T-helper 1 cell treated with Interleukin-12 subunit alpha and Interleukin-12 subunit beta and Interleukin-4 antibody, amounts not matched to agents 30 μg/mL and 1 μg/mL, for 36 hours (primary cell): ENCODE data around the gene BBS2.

Experiments
- H3K27ac Mint-ChIP-seq: one replicate; pipeline ENCODE4 v1.8.0; 2021; ENCODE audit warnings: mild to moderate bottlenecking, mixed read lengths
- H3K27me3 Mint-ChIP-seq: one replicate; pipeline ENCODE4 v1.8.0; 2021; ENCODE audit warnings: low read depth, mixed read lengths
- H3K36me3 Mint-ChIP-seq: one replicate; pipeline ENCODE4 v1.8.0; 2021; ENCODE audit warnings: low read depth, mixed read lengths
- H3K4me1 Mint-ChIP-seq: one replicate; pipeline ENCODE4 v1.8.0; 2021; ENCODE audit warnings: low read depth, mixed read lengths
- H3K4me3 Mint-ChIP-seq: one replicate; pipeline ENCODE4 v1.8.0; 2021; ENCODE audit warnings: mild to moderate bottlenecking, moderate library complexity, mixed read lengths
- H3K9me3 Mint-ChIP-seq: one replicate; pipeline ENCODE4 v1.8.0; 2021; ENCODE audit warnings: mixed read lengths

Gene BBS2

GRCh38 chr16:56519459-56520250, at the start of gene BBS2:
TSS of gene BBS2 (minus strand) at chr16:56520024. CDS start at chr16:56519862, 162 bp downstream.
- H3K27ac Mint-ChIP-seq: peak within 1 kb of the TSS; percentile 43
- no peaks in the 10 kb centered on the region for H3K36me3 Mint-ChIP-seq
- H3K4me3 Mint-ChIP-seq: peak within 1 kb of the TSS; percentile 78
- no peaks in the 10 kb centered on the region for H3K27me3 Mint-ChIP-seq
- H3K4me1 Mint-ChIP-seq: peaks cover 11% of the 10 kb centered on the region
- no peaks in the 10 kb centered on the region for H3K9me3 Mint-ChIP-seq

GRCh38 chr16:56564793-56565477, 45.1 kb upstream of the BBS2 start, which contains the start of gene MT4:
TSS of gene MT4 (plus strand) at chr16:56565073. CDS start at chr16:56565129, 56 bp downstream.
- peaks cover 5% of the 10 kb centered on the region for H3K4me1 Mint-ChIP-seq
- no peak within 1 kb of the TSS for H3K27ac Mint-ChIP-seq

GRCh38 chr16:56561126-56561525, 41.3 kb upstream of the BBS2 start:
- no peak overlapping the region for H3K27ac Mint-ChIP-seq
- H3K36me3 Mint-ChIP-seq: no peaks in the 10 kb centered on the region
- no peak overlapping the region for H3K4me3 Mint-ChIP-seq
- H3K4me1 Mint-ChIP-seq: peaks cover under 1% of the 10 kb centered on the region
- H3K9me3 Mint-ChIP-seq: no peaks in the 10 kb centered on the region
- H3K27me3 Mint-ChIP-seq: peaks cover 22% of the 10 kb centered on the region

More at GRCh38 chr16:56564793-56565477, 45.1 kb upstream of the BBS2 start, which contains the start of gene MT4:
- Mint-ChIP-seq H3K36me3 (no peaks in the 10 kb centered on the region), H3K4me3 (no peak within 1 kb of the TSS), H3K9me3 (no peaks in the 10 kb centered on the region), H3K27me3 (peaks cover 15% of the 10 kb centered on the region)

- Mint-ChIP-seq H3K4me3 (no peak overlapping the region), H3K27ac (no peak overlapping the region), H3K27me3 (peaks cover 28% of the 10 kb centered on the region), H3K4me1 (no peaks in the 10 kb centered on the region), H3K9me3 (no peaks in the 10 kb centered on the region), H3K36me3 (no peaks in the 10 kb centered on the region)
Measured at GRCh38 chr16:56560447-56560846, 40.6 kb upstream of the BBS2 start.

- Mint-ChIP-seq H3K4me3 (no peak overlapping the region), H3K4me1 (no peaks in the 10 kb centered on the region), H3K27me3 (peaks cover 31% of the 10 kb centered on the region), H3K9me3 (no peaks in the 10 kb centered on the region), H3K27ac (no peak overlapping the region), H3K36me3 (no peaks in the 10 kb centered on the region)
Measured at GRCh38 chr16:56559109-56559508, 39.3 kb upstream of the BBS2 start.

- Mint-ChIP-seq H3K4me1 (no peaks in the 10 kb centered on the region), H3K27ac (peak overlapping the region; percentile 11), H3K9me3 (no peaks in the 10 kb centered on the region), H3K36me3 (no peaks in the 10 kb centered on the region), H3K4me3 (no peak overlapping the region), H3K27me3 (peaks cover 39% of the 10 kb centered on the region)
Measured at GRCh38 chr16:56558024-56558747, 38.4 kb upstream of the BBS2 start.

- H3K4me3 Mint-ChIP-seq: no peak overlapping the region
- no peak overlapping the region for H3K27ac Mint-ChIP-seq
- H3K9me3 Mint-ChIP-seq: no peaks in the 10 kb centered on the region
- peaks cover 37% of the 10 kb centered on the region for H3K27me3 Mint-ChIP-seq
- no peaks in the 10 kb centered on the region for H3K36me3 Mint-ChIP-seq
- H3K4me1 Mint-ChIP-seq: no peaks in the 10 kb centered on the region
Measured at GRCh38 chr16:56554441-56554840, 34.6 kb upstream of the BBS2 start.

GRCh38 chr16:56551796-56552738, 32.2 kb upstream of the BBS2 start:
- Mint-ChIP-seq H3K9me3 (no peaks in the 10 kb centered on the region), H3K36me3 (no peaks in the 10 kb centered on the region), H3K4me1 (peaks cover 12% of the 10 kb centered on the region), H3K27ac (no peak overlapping the region), H3K27me3 (peaks cover 26% of the 10 kb centered on the region), H3K4me3 (no peak overlapping the region)

GRCh38 chr16:56549744-56550385, 30.0 kb upstream of the BBS2 start:
- Mint-ChIP-seq H3K4me3 (no peak overlapping the region), H3K36me3 (no peaks in the 10 kb centered on the region), H3K27me3 (peaks cover 22% of the 10 kb centered on the region), H3K9me3 (no peaks in the 10 kb centered on the region), H3K27ac (no peak overlapping the region), H3K4me1 (peaks cover 15% of the 10 kb centered on the region)

- H3K27ac Mint-ChIP-seq: no peak overlapping the region
- H3K36me3 Mint-ChIP-seq: no peaks in the 10 kb centered on the region
- peaks cover 15% of the 10 kb centered on the region for H3K4me1 Mint-ChIP-seq
- H3K4me3 Mint-ChIP-seq: no peak overlapping the region
- peaks cover 19% of the 10 kb centered on the region for H3K27me3 Mint-ChIP-seq
- H3K9me3 Mint-ChIP-seq: no peaks in the 10 kb centered on the region
Measured at GRCh38 chr16:56549161-56549560, 29.3 kb upstream of the BBS2 start.

- Mint-ChIP-seq H3K36me3 (no peaks in the 10 kb centered on the region), H3K4me1 (peaks cover 15% of the 10 kb centered on the region), H3K27me3 (peaks cover 10% of the 10 kb centered on the region), H3K9me3 (no peaks in the 10 kb centered on the region), H3K4me3 (no peak overlapping the region), H3K27ac (peak overlapping the region; percentile 41)
Measured at GRCh38 chr16:56547949-56548567, 28.2 kb upstream of the BBS2 start.

- H3K4me3 Mint-ChIP-seq: no peak overlapping the region
Measured at GRCh38 chr16:56547120-56547948, 27.5 kb upstream of the BBS2 start.

More at GRCh38 chr16:56547120-56547948, 27.5 kb upstream of the BBS2 start:
- Mint-ChIP-seq H3K9me3 (no peaks in the 10 kb centered on the region), H3K4me1 (peaks cover 15% of the 10 kb centered on the region), H3K27ac (peak overlapping the region; percentile 41), H3K36me3 (no peaks in the 10 kb centered on the region), H3K27me3 (peaks cover 10% of the 10 kb centered on the region)
